MM.1S (cell line): ENCODE results near the gene CCSER1.

Experiments used
- DNase-seq: peaks from one replicate; pipeline ENCODE4 v3.0.0-alpha.2; 2015
- H2AFZ ChIP-seq: fragments of 300-600 bp; sonication (generic); 2 replicates; pipeline ENCODE4 v1.6.0; 2016; ENCODE audit warnings: antibody characterized with exemption, low read length
- H3F3A ChIP-seq: fragments of 300-600 bp; sonication (generic); 2 replicates; pipeline ENCODE4 v1.6.1; 2016; ENCODE audit warnings: mild to moderate bottlenecking, antibody characterized with exemption, low read length, moderate library complexity, mixed read lengths; ENCODE audit not compliant: insufficient read depth
- H3K27ac ChIP-seq: fragments of 300-600 bp; sonication (generic); 2 replicates; pipeline ENCODE4 v1.5.1; 2016; ENCODE audit warnings: mild to moderate bottlenecking, low read length
- H3K27me3 ChIP-seq: fragments of 300-600 bp; sonication (generic); replicated peaks from 2 replicates; pipeline ENCODE4 v1.6.0; 2016; ENCODE audit warnings: low read length; ENCODE audit not compliant: insufficient read depth
- H3K36me3 ChIP-seq: fragments of 300-600 bp; sonication (generic); replicated peaks from 2 replicates; pipeline ENCODE4 v1.6.1; 2016; ENCODE audit warnings: mild to moderate bottlenecking, low read length, mixed read lengths; ENCODE audit not compliant: insufficient read depth
- H3K4me1 ChIP-seq: fragments of 300-600 bp; sonication (generic); 2 replicates; pipeline ENCODE4 v1.6.1; 2016; ENCODE audit warnings: low read length, mixed read lengths
- H3K4me2 ChIP-seq: fragments of 300-600 bp; sonication (generic); 2 replicates; pipeline ENCODE4 v1.6.0; 2016; ENCODE audit warnings: low read depth, low read length
- H3K4me3 ChIP-seq: fragments of 300-600 bp; sonication (generic); 2 replicates; pipeline ENCODE4 v1.5.1; 2016; ENCODE audit warnings: low read length, mixed read lengths
- H3K79me2 ChIP-seq: fragments of 300-600 bp; sonication (generic); 2 replicates; pipeline ENCODE4 v1.6.1; 2016; ENCODE audit warnings: mixed run types, low read length, mixed read lengths
- H3K9ac ChIP-seq: fragments of 300-600 bp; sonication (generic); 2 replicates; pipeline ENCODE4 v1.6.1; 2016; ENCODE audit warnings: low read length, mixed read lengths
- H3K9me2 ChIP-seq: fragments of 300-600 bp; sonication (generic); replicated peaks from 2 replicates; pipeline ENCODE4 v1.6.1; 2016; ENCODE audit warnings: mild to moderate bottlenecking, low read length, mixed read lengths; ENCODE audit not compliant: insufficient read depth
- H3K9me3 ChIP-seq: fragments of 300-600 bp; sonication (generic); replicated peaks from 2 replicates; pipeline ENCODE4 v1.6.1; 2016; ENCODE audit warnings: mild to moderate bottlenecking, low read length, mixed read lengths; ENCODE audit not compliant: insufficient read depth
- H4K20me1 ChIP-seq: fragments of 300-600 bp; sonication (generic); 2 replicates; pipeline ENCODE4 v1.6.1; 2016; ENCODE audit warnings: mild to moderate bottlenecking, low read length, moderate library complexity, mixed read lengths; ENCODE audit not compliant: insufficient read depth
- CTCF ChIP-seq: fragments of 300-600 bp; sonication (generic); IDR thresholded peaks from 2 replicates; pipeline ENCODE4 v1.5.1; 2016; ENCODE audit warnings: antibody characterized with exemption, low read length, mixed read lengths
- EZH2 ChIP-seq: fragments of 300-600 bp; sonication (generic); optimal IDR thresholded peaks from 2 replicates; pipeline ENCODE3; 2017; ENCODE audit warnings: low read depth, mild to moderate bottlenecking, antibody characterized with exemption, low read length, mixed read lengths
- EZH2phosphoT487 ChIP-seq: fragments of 300-600 bp; sonication (generic); IDR thresholded peaks from 2 replicates; pipeline ENCODE4 v1.6.1; 2018; ENCODE audit warnings: antibody characterized with exemption, low read length

CCSER1 gene

DNA sequence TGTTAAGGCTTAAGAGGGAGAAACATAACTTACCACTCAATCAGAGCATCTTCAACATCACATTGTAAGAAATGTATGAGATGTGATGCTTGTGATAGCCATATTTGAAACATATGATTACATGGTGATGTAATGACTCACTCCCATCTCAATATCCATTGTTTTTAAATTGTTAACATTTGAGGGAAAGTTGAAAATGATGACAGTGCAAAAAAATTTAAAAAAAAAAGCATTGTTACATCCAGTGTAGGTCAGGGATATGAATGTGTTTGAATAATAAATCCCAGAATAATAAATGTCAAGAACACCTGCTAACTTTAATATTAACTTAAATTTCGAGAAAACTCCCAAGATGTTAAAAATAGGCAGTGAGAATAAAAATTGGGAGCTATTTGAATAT lies 6.4 kb upstream of the CCSER1 start:
- Histone ChIP-seq H3K27me3 (no peaks in the 10 kb centered on the region), H4K20me1 (no peaks in the 10 kb centered on the region), H3K36me3 (no peaks in the 10 kb centered on the region), H3K27ac (no peak overlapping the region), H3F3A (0 out of 2 replicates have a peak, but pooled peaks cover 6% of the 10 kb centered on the region), H3K4me3 (no peak overlapping the region), H3K79me2 (no peaks in the 10 kb centered on the region), H3K4me1 (peaks cover 33% of the 10 kb centered on the region), H3K9me2 (no peaks in the 10 kb centered on the region), H3K9me3 (no peaks in the 10 kb centered on the region), H3K4me2 (no peak overlapping the region), H3K9ac (no peak overlapping the region), H2AFZ (no peak overlapping the region)
- TF ChIP-seq EZH2phosphoT487 (no peak), CTCF (no peak), EZH2 (no peak)
- no peak for DNase-seq

DNA sequence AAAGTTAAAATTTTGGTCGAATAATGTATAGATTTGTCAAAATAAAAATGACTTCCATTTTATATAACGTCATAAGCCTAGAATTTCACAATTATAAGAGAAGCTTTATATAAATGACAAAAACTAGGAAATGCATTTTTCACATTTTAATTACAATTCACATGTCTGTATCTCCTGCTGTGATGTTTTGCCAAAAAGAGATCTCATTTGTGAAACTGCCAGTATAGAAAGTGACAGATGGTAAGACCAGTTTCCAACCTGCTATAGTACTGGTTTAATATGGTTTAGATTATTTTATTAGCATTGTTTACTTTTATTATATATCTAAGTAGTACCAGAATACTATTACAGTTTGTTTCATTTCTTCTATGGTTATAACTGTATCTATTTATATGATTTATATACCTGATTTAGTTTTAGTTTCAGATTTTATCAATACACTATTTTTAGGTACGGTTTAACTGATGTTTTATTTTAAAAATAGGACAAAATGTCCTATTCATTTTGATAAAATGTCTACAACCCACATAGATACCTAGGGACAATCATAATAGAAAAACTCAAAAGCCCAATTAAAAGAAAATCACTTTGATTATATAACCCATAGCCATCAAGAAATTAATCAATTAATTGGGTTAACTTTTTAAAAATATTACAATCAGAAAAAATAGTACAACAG lies 5.4 kb upstream of the CCSER1 start:
- H3K27ac ChIP-seq: no peak overlapping the region
- no peaks in the 10 kb centered on the region for H3K9me3 ChIP-seq
- no peaks in the 10 kb centered on the region for H3K27me3 ChIP-seq
- peaks cover 33% of the 10 kb centered on the region for H3K4me1 ChIP-seq
- no peaks in the 10 kb centered on the region for H3K9me2 ChIP-seq
- H2AFZ ChIP-seq: no peak overlapping the region
- no peak overlapping the region for H3K9ac ChIP-seq
- H4K20me1 ChIP-seq: no peaks in the 10 kb centered on the region
- peak overlapping the region; percentile 33; the same call in 1 of the 2 replicates for H3K4me2 ChIP-seq
- H3K4me3 ChIP-seq: no peak overlapping the region
- no peaks in the 10 kb centered on the region for H3K36me3 ChIP-seq
- peaks cover 13% of the 10 kb centered on the region for H3F3A ChIP-seq
- no peaks in the 10 kb centered on the region for H3K79me2 ChIP-seq
- no peak for TF ChIP-seq EZH2
- no peak for TF ChIP-seq CTCF
- no peak for TF ChIP-seq EZH2phosphoT487
- peak; percentile 47 for DNase-seq

DNA sequence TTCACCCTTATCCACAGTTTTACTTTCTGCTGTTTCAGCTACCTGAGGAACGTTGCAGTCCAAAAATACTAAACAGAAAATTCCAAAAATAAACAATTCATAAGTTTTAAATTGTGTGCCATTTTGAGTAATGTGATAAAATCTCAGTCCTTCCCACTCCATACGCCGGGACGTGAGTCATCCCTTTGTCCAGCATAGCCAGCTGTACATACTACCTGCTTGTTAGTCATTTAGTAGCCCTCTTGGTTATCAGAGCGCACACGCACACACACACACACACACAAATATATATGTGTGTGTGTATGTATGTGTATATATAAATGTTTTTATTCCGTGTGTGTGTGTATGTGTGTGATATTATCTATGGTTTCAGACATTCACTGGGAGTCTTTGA lies 4.8 kb upstream of the CCSER1 start:
- Histone ChIP-seq H3K79me2 (no peaks in the 10 kb centered on the region), H2AFZ (no peak overlapping the region), H3K27me3 (no peaks in the 10 kb centered on the region), H3K9me2 (no peaks in the 10 kb centered on the region), H3F3A (peaks cover 16% of the 10 kb centered on the region), H3K4me3 (no peak overlapping the region), H3K27ac (no peak overlapping the region), H3K36me3 (no peaks in the 10 kb centered on the region), H3K9me3 (no peaks in the 10 kb centered on the region), H4K20me1 (no peaks in the 10 kb centered on the region), H3K4me2 (peak overlapping the region; percentile 33; the same call in 1 of the 2 replicates), H3K9ac (no peak overlapping the region), H3K4me1 (peaks cover 33% of the 10 kb centered on the region)
- no peak for DNase-seq
- no peak for TF ChIP-seq EZH2phosphoT487

GRCh38 chr4:90124276-90124675 lies 2.9 kb upstream of the CCSER1 start:
- Histone ChIP-seq H3K4me2 (no peak overlapping the region), H3K9ac (no peak overlapping the region), H3K4me1 (peaks cover 18% of the 10 kb centered on the region)

More at GRCh38 chr4:90124276-90124675, 2.9 kb upstream of the CCSER1 start:
- no peak for DNase-seq
- H3K9me2 ChIP-seq: no peaks in the 10 kb centered on the region
- H3K79me2 ChIP-seq: 0 out of 2 replicates have a peak, but pooled peaks cover 4% of the 10 kb centered on the region
- no peak overlapping the region for H3K27ac ChIP-seq
- no peaks in the 10 kb centered on the region for H3K9me3 ChIP-seq
- no peaks in the 10 kb centered on the region for H4K20me1 ChIP-seq
- no peak overlapping the region for H2AFZ ChIP-seq
- no peaks in the 10 kb centered on the region for H3K36me3 ChIP-seq
- no peaks in the 10 kb centered on the region for H3K27me3 ChIP-seq
- no peak overlapping the region for H3K4me3 ChIP-seq
- TF ChIP-seq CTCF: no peak
- no peak for TF ChIP-seq EZH2phosphoT487
- no peak for TF ChIP-seq EZH2
- H3F3A ChIP-seq: peaks cover 22% of the 10 kb centered on the region
